HepG2 (cell line): ENCODE results near the gene OPRL1. TPM values are rescaled to one million over a fixed set of nuclear protein-coding genes. Genes with fewer than 3 reads are reported as not detected.

Experiments
- AGO2 ChIP-seq: fragments of 200-400 bp; formaldehyde crosslinking; optimal IDR thresholded peaks from 2 replicates; pipeline ENCODE3; 2017; ENCODE audit warnings: mild to moderate bottlenecking, low read depth, low read length, moderate library complexity
- CREM ChIP-seq, 2 experiments: sonication (generic) in 1 of 2; formaldehyde crosslinking in 1 of 2; IDR thresholded peaks; 2 replicates each; pipeline versions ENCODE4 v1.4.0 to v1.6.1; 2016 to 2020; ENCODE audit warnings: antibody characterized with exemption in 1 of 2, mild to moderate bottlenecking in 1 of 2, missing genetic modification reagents in 1 of 2
- GFI1 ChIP-seq: sonication (generic); formaldehyde crosslinking; IDR thresholded peaks from 2 replicates; pipeline ENCODE4 v1.5.0; 2020; ENCODE audit warnings: missing genetic modification reagents, mild to moderate bottlenecking, borderline replicate concordance
- HDAC6 ChIP-seq: fragments of 200-600 bp; sonication (generic); IDR thresholded peaks from 2 replicates; pipeline ENCODE4 v1.7.0; 2017; ENCODE audit warnings: mild to moderate bottlenecking, antibody characterized with exemption, low read length, low read depth
- HOXA5 ChIP-seq: sonication (generic); formaldehyde crosslinking; IDR thresholded peaks from 2 replicates; pipeline ENCODE4 v1.4.0; 2020; ENCODE audit warnings: missing genetic modification reagents
- NFE2L2 ChIP-seq: fragments of 150-350 bp; IDR thresholded peaks from 2 replicates; pipeline ENCODE4 v1.6.1; 2014; ENCODE audit warnings: low read length
- THAP11 ChIP-seq: IDR thresholded peaks from 2 replicates; pipeline ENCODE4 v1.6.1; 2016; ENCODE audit warnings: missing biosample characterization, missing genetic modification reagents
- ZFY ChIP-seq: sonication (generic); formaldehyde crosslinking; IDR thresholded peaks from 2 replicates; pipeline ENCODE4 v1.4.0; 2020; ENCODE audit warnings: missing genetic modification reagents
- ZNF136 ChIP-seq: sonication (generic); formaldehyde crosslinking; IDR thresholded peaks from 2 replicates; pipeline ENCODE4 v1.8.1; 2022; ENCODE audit warnings: low read depth, mild to moderate bottlenecking, moderate library complexity, missing genetic modification reagents
- ZNF20 ChIP-seq: sonication (generic); formaldehyde crosslinking; IDR thresholded peaks from 2 replicates; pipeline ENCODE4 v1.4.0; 2020; ENCODE audit warnings: mild to moderate bottlenecking, moderate library complexity, missing genetic modification reagents
- ZNF205 ChIP-seq: IDR thresholded peaks from 2 replicates; pipeline ENCODE4 v1.6.1; 2018; ENCODE audit warnings: missing biosample characterization, missing genetic modification reagents
- ZNF253 ChIP-seq: sonication (generic); formaldehyde crosslinking; IDR thresholded peaks from 2 replicates; pipeline ENCODE4 v1.8.0; 2022; ENCODE audit warnings: mild to moderate bottlenecking, missing genetic modification reagents, borderline replicate concordance
- ZNF317 ChIP-seq: sonication (generic); formaldehyde crosslinking; IDR thresholded peaks from 2 replicates; pipeline ENCODE4 v1.5.0; 2020; ENCODE audit warnings: mild to moderate bottlenecking, missing genetic modification reagents
- ZNF770 ChIP-seq: sonication (generic); formaldehyde crosslinking; IDR thresholded peaks from 2 replicates; pipeline ENCODE4 v1.5.0; 2020; ENCODE audit warnings: mild to moderate bottlenecking, missing genetic modification reagents
- polyA plus RNA-seq, 8 experiments: library from polyadenylated mRNA; depleted of rRNA in 3 of 8; stranded (reverse) in 7 of 8; unstranded in 1 of 8; fragments of >200 nt; fragmentation: Illumina TruSeq in 4 of 8; extraction: Trizol in 4 of 8; gene quantifications; 2 replicates each; pipeline versions ENCODE4 v1.2.1 to v1.2.3, GENCODE V29; 2011 to 2016; ENCODE audit warnings: low read depth in 4 of 8, missing spikeins in 1 of 8, mixed read lengths in 1 of 8; ENCODE audit not compliant: insufficient read depth in 1 of 8
- total RNA-seq, 5 experiments: library from RNA; depleted of rRNA; stranded (reverse); fragments of >200 nt; fragmentation: Illumina TruSeq; extraction: Trizol; gene quantifications; 2 replicates each; pipeline ENCODE4 v1.2.3, GENCODE V29; 2016; ENCODE audit warnings: low read depth in 1 of 5
- TF ChIP-seq, protein P1 (sequence below): sonication (generic); formaldehyde crosslinking; conservative IDR thresholded peaks from 2 replicates; pipeline ENCODE4 v1.5.0; 2020; ENCODE audit warnings: missing genetic modification reagents
- TF ChIP-seq, protein P2 (sequence below): IDR thresholded peaks from 2 replicates; pipeline ENCODE4 v1.6.1; 2018; ENCODE audit warnings: missing genetic modification reagents, mild to moderate bottlenecking, missing compliant biosample characterization
- TF ChIP-seq, protein P3 (sequence below): sonication (generic); formaldehyde crosslinking; IDR thresholded peaks from 2 replicates; pipeline ENCODE4 v1.5.1; 2020; ENCODE audit warnings: mild to moderate bottlenecking, moderate library complexity, missing genetic modification reagents
- TF ChIP-seq, protein P4 (sequence below): fragments of 450-650 bp; IDR thresholded peaks from 2 replicates; pipeline ENCODE4 v1.6.1; 2017; ENCODE audit warnings: mild to moderate bottlenecking
- TF ChIP-seq, protein P5 (sequence below): sonication (generic); IDR thresholded peaks from 2 replicates; pipeline ENCODE4 v1.6.1; 2016; ENCODE audit warnings: low read depth, borderline replicate concordance

The OPRL1 gene
- total and polyA plus RNA-seq, 2 of the 13 experiments (the other 11 are each of a cell fraction or from before 2014, with no cell fraction given) = 0.35 to 0.71 TPM

GRCh38 chr20:64069614-64070243 is 10.2 kb upstream of the OPRL1 start (continued):
- TF ChIP-seq, protein P1, sequence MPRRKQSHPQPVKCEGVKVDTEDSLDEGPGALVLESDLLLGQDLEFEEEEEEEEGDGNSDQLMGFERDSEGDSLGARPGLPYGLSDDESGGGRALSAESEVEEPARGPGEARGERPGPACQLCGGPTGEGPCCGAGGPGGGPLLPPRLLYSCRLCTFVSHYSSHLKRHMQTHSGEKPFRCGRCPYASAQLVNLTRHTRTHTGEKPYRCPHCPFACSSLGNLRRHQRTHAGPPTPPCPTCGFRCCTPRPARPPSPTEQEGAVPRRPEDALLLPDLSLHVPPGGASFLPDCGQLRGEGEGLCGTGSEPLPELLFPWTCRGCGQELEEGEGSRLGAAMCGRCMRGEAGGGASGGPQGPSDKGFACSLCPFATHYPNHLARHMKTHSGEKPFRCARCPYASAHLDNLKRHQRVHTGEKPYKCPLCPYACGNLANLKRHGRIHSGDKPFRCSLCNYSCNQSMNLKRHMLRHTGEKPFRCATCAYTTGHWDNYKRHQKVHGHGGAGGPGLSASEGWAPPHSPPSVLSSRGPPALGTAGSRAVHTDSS (CRISPR knock-in tag) = no peak
- TF ChIP-seq, protein P2, sequence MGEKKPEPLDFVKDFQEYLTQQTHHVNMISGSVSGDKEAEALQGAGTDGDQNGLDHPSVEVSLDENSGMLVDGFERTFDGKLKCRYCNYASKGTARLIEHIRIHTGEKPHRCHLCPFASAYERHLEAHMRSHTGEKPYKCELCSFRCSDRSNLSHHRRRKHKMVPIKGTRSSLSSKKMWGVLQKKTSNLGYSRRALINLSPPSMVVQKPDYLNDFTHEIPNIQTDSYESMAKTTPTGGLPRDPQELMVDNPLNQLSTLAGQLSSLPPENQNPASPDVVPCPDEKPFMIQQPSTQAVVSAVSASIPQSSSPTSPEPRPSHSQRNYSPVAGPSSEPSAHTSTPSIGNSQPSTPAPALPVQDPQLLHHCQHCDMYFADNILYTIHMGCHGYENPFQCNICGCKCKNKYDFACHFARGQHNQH (CRISPR knock-in tag) = peak; percentile 61; the same call in 1 of the 2 replicates
- 0 out of 2 replicates have a peak, but pooled peaks have one; percentile 28 for TF ChIP-seq ZNF770 (CRISPR knock-in tag)
- no peak for TF ChIP-seq HOXA5
- no peak for TF ChIP-seq ZNF20 (CRISPR knock-in tag)
- TF ChIP-seq THAP11 (CRISPR knock-in tag) = peak; percentile 66
- no peak for TF ChIP-seq GFI1 (CRISPR knock-in tag)
- no peak for TF ChIP-seq ZNF253 (CRISPR knock-in tag)
- TF ChIP-seq ZNF205 (CRISPR knock-in tag) = peak; percentile 52; the same call in 1 of the 2 replicates
- TF ChIP-seq ZFY = peak; percentile 52; the same call in 1 of the 2 replicates
- TF ChIP-seq ZNF317 (CRISPR knock-in tag) = peak; percentile 65; the same call in 1 of the 2 replicates
- no peak for TF ChIP-seq HDAC6
- TF ChIP-seq, protein P3, sequence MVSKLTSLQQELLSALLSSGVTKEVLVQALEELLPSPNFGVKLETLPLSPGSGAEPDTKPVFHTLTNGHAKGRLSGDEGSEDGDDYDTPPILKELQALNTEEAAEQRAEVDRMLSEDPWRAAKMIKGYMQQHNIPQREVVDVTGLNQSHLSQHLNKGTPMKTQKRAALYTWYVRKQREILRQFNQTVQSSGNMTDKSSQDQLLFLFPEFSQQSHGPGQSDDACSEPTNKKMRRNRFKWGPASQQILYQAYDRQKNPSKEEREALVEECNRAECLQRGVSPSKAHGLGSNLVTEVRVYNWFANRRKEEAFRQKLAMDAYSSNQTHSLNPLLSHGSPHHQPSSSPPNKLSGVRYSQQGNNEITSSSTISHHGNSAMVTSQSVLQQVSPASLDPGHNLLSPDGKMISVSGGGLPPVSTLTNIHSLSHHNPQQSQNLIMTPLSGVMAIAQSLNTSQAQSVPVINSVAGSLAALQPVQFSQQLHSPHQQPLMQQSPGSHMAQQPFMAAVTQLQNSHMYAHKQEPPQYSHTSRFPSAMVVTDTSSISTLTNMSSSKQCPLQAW (CRISPR knock-in tag) = peak; percentile 54; the same call in 1 of the 2 replicates
- TF ChIP-seq CREM (IDR thresholded peaks at IDR 0.05) = no peak
- TF ChIP-seq CREM (CRISPR knock-in tag; IDR thresholded peaks at IDR 0.05) = no peak
- TF ChIP-seq, protein P4, sequence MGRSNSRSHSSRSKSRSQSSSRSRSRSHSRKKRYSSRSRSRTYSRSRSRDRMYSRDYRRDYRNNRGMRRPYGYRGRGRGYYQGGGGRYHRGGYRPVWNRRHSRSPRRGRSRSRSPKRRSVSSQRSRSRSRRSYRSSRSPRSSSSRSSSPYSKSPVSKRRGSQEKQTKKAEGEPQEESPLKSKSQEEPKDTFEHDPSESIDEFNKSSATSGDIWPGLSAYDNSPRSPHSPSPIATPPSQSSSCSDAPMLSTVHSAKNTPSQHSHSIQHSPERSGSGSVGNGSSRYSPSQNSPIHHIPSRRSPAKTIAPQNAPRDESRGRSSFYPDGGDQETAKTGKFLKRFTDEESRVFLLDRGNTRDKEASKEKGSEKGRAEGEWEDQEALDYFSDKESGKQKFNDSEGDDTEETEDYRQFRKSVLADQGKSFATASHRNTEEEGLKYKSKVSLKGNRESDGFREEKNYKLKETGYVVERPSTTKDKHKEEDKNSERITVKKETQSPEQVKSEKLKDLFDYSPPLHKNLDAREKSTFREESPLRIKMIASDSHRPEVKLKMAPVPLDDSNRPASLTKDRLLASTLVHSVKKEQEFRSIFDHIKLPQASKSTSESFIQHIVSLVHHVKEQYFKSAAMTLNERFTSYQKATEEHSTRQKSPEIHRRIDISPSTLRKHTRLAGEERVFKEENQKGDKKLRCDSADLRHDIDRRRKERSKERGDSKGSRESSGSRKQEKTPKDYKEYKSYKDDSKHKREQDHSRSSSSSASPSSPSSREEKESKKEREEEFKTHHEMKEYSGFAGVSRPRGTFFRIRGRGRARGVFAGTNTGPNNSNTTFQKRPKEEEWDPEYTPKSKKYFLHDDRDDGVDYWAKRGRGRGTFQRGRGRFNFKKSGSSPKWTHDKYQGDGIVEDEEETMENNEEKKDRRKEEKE = no peak
- TF ChIP-seq AGO2 = no peak
- no peak for TF ChIP-seq ZNF136
- TF ChIP-seq NFE2L2 = no peak
- TF ChIP-seq, protein P5, sequence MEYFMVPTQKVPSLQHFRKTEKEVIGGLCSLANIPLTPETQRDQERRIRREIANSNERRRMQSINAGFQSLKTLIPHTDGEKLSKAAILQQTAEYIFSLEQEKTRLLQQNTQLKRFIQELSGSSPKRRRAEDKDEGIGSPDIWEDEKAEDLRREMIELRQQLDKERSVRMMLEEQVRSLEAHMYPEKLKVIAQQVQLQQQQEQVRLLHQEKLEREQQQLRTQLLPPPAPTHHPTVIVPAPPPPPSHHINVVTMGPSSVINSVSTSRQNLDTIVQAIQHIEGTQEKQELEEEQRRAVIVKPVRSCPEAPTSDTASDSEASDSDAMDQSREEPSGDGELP = peak; percentile 85
